HG03175 (cell line): ENCODE data around the gene DRC3.

Source experiments
- ATAC-seq: cut with Tn5 transposase; IDR thresholded peaks from one replicate; pipeline ENCODE4 v1.9.1; 2021; ENCODE audit warnings: mild to moderate bottlenecking, moderate library complexity; ENCODE audit not compliant: unreplicated experiment

Gene DRC3

GRCh38 chr17:18017958-18018357, 45.3 kb downstream of the DRC3 start:
- no peak for ATAC-seq

- no peak for ATAC-seq
Measured at GRCh38 chr17:18018411-18018921, 45.8 kb downstream of the DRC3 start.

- ATAC-seq = no peak
Measured at GRCh38 chr17:18019838-18020154, 47.1 kb downstream of the DRC3 start.

- ATAC-seq = no peak
Measured at GRCh38 chr17:18020971-18021370, 48.3 kb downstream of the DRC3 start.

GRCh38 chr17:18021372-18021771, 48.7 kb downstream of the DRC3 start:
- ATAC-seq = no peak

- ATAC-seq = peak; percentile 94
Measured at GRCh38 chr17:18025241-18025944, 52.7 kb downstream of the DRC3 start.

GRCh38 chr17:18025945-18026776, 53.5 kb downstream of the DRC3 start:
- ATAC-seq = peak; percentile 55

GRCh38 chr17:18027280-18027679, 54.6 kb downstream of the DRC3 start:
- ATAC-seq = no peak

- ATAC-seq = no peak
Measured at GRCh38 chr17:18028114-18028951, 55.7 kb downstream of the DRC3 start.

GRCh38 chr17:18028952-18029540, 56.4 kb downstream of the DRC3 start:
- ATAC-seq = no peak

- ATAC-seq = no peak
Measured at GRCh38 chr17:18031955-18032354, 59.3 kb downstream of the DRC3 start.

GRCh38 chr17:18033442-18034099, 60.9 kb downstream of the DRC3 start:
- ATAC-seq = peak; percentile 68

GRCh38 chr17:18035704-18036103, 63.0 kb downstream of the DRC3 start:
- no peak for ATAC-seq

GRCh38 chr17:18037486-18037885, 64.8 kb downstream of the DRC3 start:
- no peak for ATAC-seq

GRCh38 chr17:18038149-18038850, 65.6 kb downstream of the DRC3 start:
- ATAC-seq = no peak

GRCh38 chr17:18038861-18039534, 66.3 kb downstream of the DRC3 start, which contains the start of the genes ATPAF2 and GID4:
Gene ATPAF2, minus strand, starts transcription at chr17:18039168. Its CDS starts 155 bp downstream, at chr17:18039013.
Gene GID4, plus strand, starts transcription at chr17:18039408. Its CDS starts 57 bp downstream, at chr17:18039465.
- ATAC-seq = peak; percentile 92

- peak; percentile 15 for ATAC-seq
Measured at GRCh38 chr17:18039535-18040260, 67.0 kb downstream of the DRC3 start.

GRCh38 chr17:18040261-18040858, 67.7 kb downstream of the DRC3 start:
- ATAC-seq = no peak
